Endothelial cell (in vitro differentiated cells): ENCODE data around the gene MYOM3. TPM values are rescaled to one million over a fixed set of nuclear protein-coding genes. Genes with fewer than 3 reads are reported as not detected.

Experiments used
- DNase-seq: peaks from one replicate; pipeline ENCODE4 v3.0.0; 2021; ENCODE audit warnings: low spot score
- H3K27ac Mint-ChIP-seq: one replicate; pipeline ENCODE4 v1.8.0; 2021; ENCODE audit warnings: mixed read lengths, inconsistent platforms; ENCODE audit not compliant: unreplicated experiment
- H3K27me3 Mint-ChIP-seq: one replicate; pipeline ENCODE4 v1.8.0; 2021; ENCODE audit warnings: mild to moderate bottlenecking, moderate library complexity, mixed read lengths, inconsistent platforms; ENCODE audit not compliant: unreplicated experiment
- H3K36me3 Mint-ChIP-seq: one replicate; pipeline ENCODE4 v1.8.0; 2021; ENCODE audit warnings: mild to moderate bottlenecking, low read depth, mixed read lengths, inconsistent platforms; ENCODE audit not compliant: unreplicated experiment
- H3K4me1 Mint-ChIP-seq: one replicate; pipeline ENCODE4 v1.8.0; 2021; ENCODE audit warnings: mild to moderate bottlenecking, mixed read lengths, inconsistent platforms; ENCODE audit not compliant: unreplicated experiment
- H3K4me3 Mint-ChIP-seq: one replicate; pipeline ENCODE4 v1.8.0; 2021; ENCODE audit warnings: mild to moderate bottlenecking, mixed read lengths, inconsistent platforms; ENCODE audit not compliant: unreplicated experiment
- H3K9me3 Mint-ChIP-seq: one replicate; pipeline ENCODE4 v1.8.0; 2021; ENCODE audit warnings: mixed read lengths, inconsistent platforms; ENCODE audit not compliant: unreplicated experiment
- CTCF ChIP-seq: fragments of 200-600 bp; sonication (generic); IDR thresholded peaks from one replicate; pipeline ENCODE4 v1.5.0; 2021; ENCODE audit warnings: antibody characterized with exemption; ENCODE audit not compliant: unreplicated experiment
- total RNA-seq: library from RNA; stranded (reverse); fragmentation: NEBNext Ultra II Directional; extraction: Animal tissue kit (Norgen Biotek cat#: 25700); gene quantifications from one replicate; pipeline ENCODE4 v1.2.1, GENCODE V29; 2021; ENCODE audit not compliant: unreplicated experiment

The MYOM3 gene
- total RNA-seq, 1 donor from 2014 or later: 0.59 TPM

GRCh38 chr1:24085007-24085406 lies 26.9 kb downstream of the MYOM3 start:
- Mint-ChIP-seq H3K4me3 (peak overlapping the region; percentile 2), H3K4me1 (peaks cover 7% of the 10 kb centered on the region), H3K9me3 (no peaks in the 10 kb centered on the region), H3K27ac (no peak overlapping the region), H3K36me3 (no peaks in the 10 kb centered on the region), H3K27me3 (peaks cover 12% of the 10 kb centered on the region)
- TF ChIP-seq CTCF: no peak
- DNase-seq: no peak

- H3K36me3 Mint-ChIP-seq: no peaks in the 10 kb centered on the region
- H3K27ac Mint-ChIP-seq: no peak overlapping the region
- peaks cover 7% of the 10 kb centered on the region for H3K4me1 Mint-ChIP-seq
- no peak overlapping the region for H3K4me3 Mint-ChIP-seq
- peaks cover 12% of the 10 kb centered on the region for H3K27me3 Mint-ChIP-seq
- TF ChIP-seq CTCF: no peak
- no peaks in the 10 kb centered on the region for H3K9me3 Mint-ChIP-seq
- DNase-seq: no peak
Measured at GRCh38 chr1:24084050-24084449, 27.9 kb downstream of the MYOM3 start.

GRCh38 chr1:24082372-24082771 lies 29.6 kb downstream of the MYOM3 start:
- Mint-ChIP-seq H3K27me3 (peaks cover 12% of the 10 kb centered on the region), H3K4me3 (no peak overlapping the region), H3K4me1 (peaks cover 11% of the 10 kb centered on the region), H3K9me3 (no peaks in the 10 kb centered on the region), H3K36me3 (no peaks in the 10 kb centered on the region), H3K27ac (no peak overlapping the region)
- no peak for DNase-seq
- TF ChIP-seq CTCF: no peak

- Mint-ChIP-seq H3K36me3 (no peaks in the 10 kb centered on the region), H3K9me3 (no peaks in the 10 kb centered on the region), H3K27me3 (peaks cover 10% of the 10 kb centered on the region), H3K4me1 (peaks cover 15% of the 10 kb centered on the region), H3K27ac (no peak overlapping the region), H3K4me3 (no peak overlapping the region)
- TF ChIP-seq CTCF: no peak
- no peak for DNase-seq
Measured at GRCh38 chr1:24081190-24081589, 30.7 kb downstream of the MYOM3 start.

- H3K27ac Mint-ChIP-seq: no peak overlapping the region
Measured at GRCh38 chr1:24080131-24080530, 31.8 kb downstream of the MYOM3 start.

More at GRCh38 chr1:24080131-24080530, 31.8 kb downstream of the MYOM3 start:
- Mint-ChIP-seq H3K4me1 (peaks cover 15% of the 10 kb centered on the region), H3K9me3 (no peaks in the 10 kb centered on the region), H3K27me3 (peaks cover 10% of the 10 kb centered on the region), H3K36me3 (no peaks in the 10 kb centered on the region), H3K4me3 (no peak overlapping the region)
- DNase-seq: no peak
- no peak for TF ChIP-seq CTCF
